Caki2 (cell line): Measurements from ENCODE around the gene FBLIM1. TPM values are rescaled to one million over a fixed set of nuclear protein-coding genes. Genes with fewer than 3 reads are reported as not detected.
A peak's percentile ranks its signal among the peaks of the same experiment; 100 is the strongest.

ENCODE experiments used
- DNase-seq: peaks from one replicate; pipeline ENCODE4 v3.0.0-alpha.2; 2015; ENCODE audit warnings: low read depth
- in situ Hi-C: cut with HindIII; loops from 2 replicates; pipeline ENCODE4 v1.10.0; 2016; ENCODE audit warnings: low sequenced_read_pairs, low pct_unique_long_range_greater_than_20kb, mixed read lengths
- total RNA-seq: library from RNA; depleted of rRNA; stranded (reverse); fragments of >200 nt; shearing (Covaris generic); gene quantifications from 2 replicates; pipeline ENCODE4 v1.2.3, GENCODE V29; 2014; ENCODE audit warnings: low replicate concordance

Gene FBLIM1
- total RNA-seq, 1 experiment from 2014 or later: 9.3 TPM

DNA sequence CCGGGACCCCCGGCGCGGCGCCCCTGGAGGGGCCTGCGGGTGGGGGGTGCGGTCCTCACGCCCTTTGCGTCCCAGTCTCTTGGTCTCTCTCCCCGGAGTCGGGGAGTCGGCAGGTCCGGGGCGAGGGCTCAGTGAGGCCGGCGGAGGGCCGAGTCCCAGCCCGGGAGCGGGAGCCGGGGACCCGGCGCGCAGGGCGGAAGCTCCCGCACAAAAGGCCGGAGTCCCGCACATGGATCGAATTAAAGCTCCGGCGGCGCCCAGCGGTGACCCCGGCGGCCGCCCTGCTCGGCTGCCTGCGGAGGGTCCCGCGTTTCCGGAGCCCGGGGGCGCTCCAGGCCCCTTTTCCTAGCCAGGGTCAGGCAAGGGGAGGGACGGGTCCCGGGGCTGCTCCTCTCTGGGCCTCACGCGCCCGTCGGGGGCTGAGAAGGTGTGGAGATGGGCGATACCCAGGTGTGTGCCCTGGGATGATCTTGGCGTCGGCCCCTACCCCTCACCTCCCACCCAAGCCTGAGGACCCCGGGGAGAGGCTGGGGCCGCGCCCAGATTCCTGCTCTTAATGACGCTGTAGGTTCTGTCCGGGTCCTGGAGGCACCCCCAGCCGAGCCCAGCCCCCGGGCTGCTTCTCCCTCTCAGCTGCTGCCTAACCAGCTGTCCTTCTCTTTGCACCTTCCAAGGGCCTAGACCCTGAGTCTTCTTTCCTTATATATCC, 512 bp downstream of the FBLIM1 start:
- DNase-seq: no peak
- in situ Hi-C loops: no loop called here

DNA sequence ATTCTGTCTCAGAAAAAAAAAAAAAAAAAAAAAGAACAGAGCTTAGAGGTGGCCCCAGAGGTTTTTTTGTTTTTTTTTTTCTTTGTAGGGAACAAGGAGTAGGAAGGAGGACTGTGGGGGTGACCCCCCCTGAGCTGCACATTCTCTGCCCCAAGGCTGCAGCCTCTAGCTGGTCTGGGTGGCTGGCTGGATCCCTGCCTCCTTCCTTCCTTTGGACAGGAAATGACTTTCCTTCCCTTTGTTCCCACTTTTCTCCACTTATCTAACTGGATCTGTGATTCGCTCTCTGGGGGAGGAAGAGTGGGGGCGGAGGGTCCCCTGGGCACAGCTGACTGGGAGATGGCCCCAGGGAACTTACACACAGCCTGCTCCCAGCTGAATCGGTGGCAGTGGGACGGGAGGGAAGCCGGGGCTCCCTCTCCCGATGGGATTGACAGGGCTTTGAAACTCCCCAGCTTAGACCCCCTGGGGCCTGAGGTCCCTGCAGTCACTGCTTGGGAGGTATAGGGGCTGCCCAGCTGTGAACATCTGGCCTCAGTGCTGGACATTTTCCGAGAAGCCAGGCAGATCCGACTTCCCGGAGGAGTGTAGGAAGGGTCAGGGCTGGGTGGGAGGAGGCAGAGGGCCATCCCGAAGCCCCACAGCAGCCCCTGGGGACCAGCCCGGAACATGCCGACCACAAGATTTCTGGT, 2.1 kb downstream of the FBLIM1 start:
- in situ Hi-C loops: no loop called here
- no peak for DNase-seq

- in situ Hi-C loops: no loop called here
- no peak for DNase-seq
Observed at GRCh38 chr1:15761366-15762128, 3.0 kb downstream of the FBLIM1 start.

GRCh38 chr1:15762546-15762945, 4.0 kb downstream of the FBLIM1 start:
- in situ Hi-C loops: no loop called here
- DNase-seq: no peak

- DNase-seq: peak; percentile 41
- in situ Hi-C loops: no loop called here
Observed at GRCh38 chr1:15764269-15764764, 5.7 kb downstream of the FBLIM1 start.

DNA sequence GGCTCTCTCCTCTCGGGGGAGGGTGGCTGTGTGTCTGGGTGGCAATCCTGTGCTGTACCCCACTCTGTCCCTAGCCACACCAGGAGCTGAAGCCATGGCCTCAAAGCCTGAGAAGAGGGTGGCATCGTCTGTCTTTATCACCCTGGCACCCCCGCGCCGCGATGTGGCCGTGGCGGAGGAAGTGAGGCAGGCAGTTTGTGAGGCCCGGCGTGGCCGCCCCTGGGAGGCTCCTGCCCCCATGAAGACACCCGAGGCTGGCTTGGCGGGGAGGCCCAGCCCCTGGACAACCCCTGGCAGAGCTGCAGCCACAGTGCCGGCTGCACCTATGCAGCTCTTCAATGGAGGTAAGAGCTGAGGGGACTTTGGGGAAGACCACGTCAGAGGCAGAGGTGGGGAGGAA, 6.3 kb downstream of the FBLIM1 start:
- DNase-seq: no peak
- in situ Hi-C loops: no loop called here

- peak; percentile 62 for DNase-seq
- in situ Hi-C loops: no loop called here
Observed at GRCh38 chr1:15765495-15766194, 7.0 kb downstream of the FBLIM1 start.

DNA sequence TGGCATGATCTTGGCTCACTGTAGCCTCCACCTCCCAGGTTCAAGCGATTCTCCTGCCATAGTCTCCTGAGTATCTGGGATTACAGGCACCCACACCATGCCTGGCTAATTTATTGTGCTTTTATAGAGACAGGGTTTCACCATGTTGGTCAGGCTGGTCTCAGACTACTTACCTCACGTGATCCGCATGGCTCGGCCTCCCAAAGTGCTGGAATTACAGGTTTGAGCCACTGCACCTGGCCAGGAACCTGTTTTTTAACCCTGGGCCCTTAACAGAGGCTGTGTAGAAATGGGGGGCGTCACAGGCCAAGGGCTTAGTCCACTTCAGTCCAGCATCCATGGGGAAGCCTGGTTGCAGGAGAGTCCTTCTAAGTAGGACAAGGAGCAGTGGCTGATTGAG, 9.3 kb downstream of the FBLIM1 start:
- no peak for DNase-seq
- in situ Hi-C loops: no loop called here

- no peak for DNase-seq
- in situ Hi-C loops: no loop called here
Observed at GRCh38 chr1:15768388-15768787, 9.8 kb downstream of the FBLIM1 start.

DNA sequence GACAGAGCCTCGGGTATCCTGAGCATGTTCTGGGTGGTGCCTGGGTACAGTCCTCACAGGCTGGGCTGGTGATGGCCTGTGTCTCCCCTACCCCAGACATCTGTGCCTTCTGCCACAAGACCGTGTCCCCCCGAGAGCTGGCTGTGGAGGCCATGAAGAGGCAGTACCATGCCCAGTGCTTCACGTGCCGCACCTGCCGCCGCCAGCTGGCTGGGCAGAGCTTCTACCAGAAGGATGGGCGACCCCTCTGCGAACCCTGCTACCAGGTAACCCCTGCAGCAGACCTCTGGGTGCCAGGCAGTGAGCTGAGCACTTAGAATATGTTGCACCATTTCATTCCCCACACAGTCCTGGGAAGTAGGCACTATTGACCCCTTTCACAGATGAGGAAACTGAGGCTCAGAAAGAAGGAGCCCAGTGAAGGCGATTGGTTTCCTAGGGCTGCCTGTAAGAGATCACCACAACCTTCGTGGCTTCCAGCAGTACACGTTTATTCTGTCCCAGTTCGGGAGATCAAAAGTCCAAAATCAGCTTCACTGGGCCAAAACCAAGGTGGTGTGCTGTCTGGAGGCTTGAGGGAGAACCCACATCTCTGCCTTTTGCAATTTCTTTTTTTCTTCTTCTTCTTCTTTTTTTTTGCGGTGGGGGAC, 11.8 kb downstream of the FBLIM1 start:
- no peak for DNase-seq
- in situ Hi-C loops: no loop called here

- in situ Hi-C loops: no loop called here
- no peak for DNase-seq
Observed at GRCh38 chr1:15771836-15772515, 13.4 kb downstream of the FBLIM1 start.

DNA sequence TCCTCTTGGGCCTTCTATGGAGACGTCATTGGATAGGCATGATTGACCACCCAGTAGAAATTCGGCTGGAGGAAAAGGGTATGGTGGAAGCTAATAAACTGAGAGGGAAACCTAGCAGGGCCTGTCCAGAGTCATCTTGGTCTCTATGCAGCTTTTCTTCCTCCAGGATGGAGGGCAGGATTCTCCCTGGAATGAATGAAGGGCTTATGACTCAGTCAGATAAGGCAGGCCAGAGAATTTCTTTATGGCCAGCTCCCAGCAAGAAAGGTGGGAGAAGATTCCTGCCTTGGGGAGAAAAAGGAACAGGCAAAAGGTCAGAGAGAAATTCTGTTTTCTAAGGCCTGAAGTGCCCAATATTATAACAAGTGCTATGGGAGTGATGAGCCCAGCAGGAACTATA, 17.1 kb downstream of the FBLIM1 start:
- in situ Hi-C loops: no loop called here
- DNase-seq: no peak

GRCh38 chr1:15777909-15778707, 19.5 kb downstream of the FBLIM1 start:
- in situ Hi-C loops: no loop called here
- no peak for DNase-seq

DNA sequence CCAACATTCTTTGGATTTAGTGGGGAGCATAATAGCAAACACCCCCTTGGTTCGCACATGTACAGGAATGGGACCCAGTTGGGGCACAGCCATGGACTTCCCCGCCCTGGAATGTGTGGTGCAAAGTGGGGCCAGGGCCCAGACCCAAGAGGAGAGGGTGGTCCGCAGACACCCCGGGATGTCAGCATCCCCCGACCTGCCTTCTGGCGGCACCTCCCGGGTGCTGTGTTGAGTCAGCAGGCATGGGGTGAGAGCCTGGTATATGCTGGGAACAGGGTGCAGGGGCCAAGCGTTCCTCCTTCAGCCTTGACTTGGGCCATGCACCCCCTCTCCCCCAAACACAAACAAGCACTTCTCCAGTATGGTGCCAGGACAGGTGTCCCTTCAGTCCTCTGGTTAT, 27.1 kb downstream of the FBLIM1 start:
- in situ Hi-C loops: no loop called here

DNA sequence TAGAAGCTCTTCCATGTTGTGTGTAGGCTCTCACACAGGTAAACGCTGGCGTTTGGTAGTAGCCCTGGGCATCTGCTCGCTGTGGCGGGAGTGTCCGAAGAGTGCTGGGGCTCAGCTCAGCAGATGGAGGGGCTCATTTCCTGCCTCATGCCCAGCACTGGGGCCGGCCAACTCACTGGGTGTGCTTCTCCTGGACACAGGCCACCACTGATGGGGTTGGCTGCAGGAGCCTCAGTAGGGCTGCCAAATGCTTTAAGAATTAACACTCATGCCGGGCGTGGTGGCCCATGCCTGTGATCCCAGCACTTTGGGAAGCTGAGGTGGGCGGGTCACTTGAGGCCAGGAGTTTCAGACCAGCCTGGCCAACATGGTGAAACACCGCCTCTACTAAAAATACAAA, 28.0 kb downstream of the FBLIM1 start:
- no peak for DNase-seq
- in situ Hi-C loops: no loop called here

More for the DNA sequence above, 27.1 kb downstream of the FBLIM1 start:
- no peak for DNase-seq

DNA sequence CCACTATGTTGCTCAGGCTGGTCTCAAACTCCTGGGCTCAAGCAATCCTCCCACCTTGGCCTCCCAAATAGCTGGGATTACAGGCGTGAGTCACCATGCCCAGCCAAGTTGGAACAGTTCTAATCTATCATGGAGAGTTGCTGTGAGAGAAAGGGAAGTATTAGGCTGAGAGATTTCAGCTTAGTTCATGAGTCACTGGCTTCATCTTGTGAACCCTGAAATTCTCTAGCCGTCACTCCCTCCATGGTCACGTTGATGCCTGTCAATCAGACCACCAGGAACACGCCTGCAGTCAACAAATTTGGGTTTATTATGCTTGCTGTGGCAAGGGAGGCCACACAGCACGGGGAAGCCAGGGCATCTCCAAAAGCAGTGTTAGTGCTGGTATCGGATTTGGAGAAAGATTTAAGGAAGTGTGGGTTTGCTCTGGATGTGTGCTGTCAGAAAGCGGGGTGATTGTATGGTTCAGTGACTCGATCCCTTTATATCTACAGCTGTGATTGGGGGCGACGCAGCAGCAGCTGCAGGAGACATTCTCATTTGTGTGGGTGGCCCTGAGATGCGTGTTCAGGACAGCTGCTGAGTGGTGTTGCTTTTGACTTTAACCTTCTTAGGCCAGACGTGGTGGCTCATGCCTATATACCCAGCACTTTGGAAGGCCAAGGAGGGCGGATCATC, 30.2 kb downstream of the FBLIM1 start:
- DNase-seq: no peak
- in situ Hi-C loops: no loop called here
